SU-DHL-6 (cell line): ENCODE data around the gene CPPED1.

ENCODE experiments used
- H2AFZ ChIP-seq: fragments of 200-600 bp; sonication (generic); 2 replicates; pipeline ENCODE4 v1.6.1; 2014; ENCODE audit warnings: low read depth, mild to moderate bottlenecking, moderate library complexity, mixed read lengths, antibody characterized with exemption, low read length; ENCODE audit not compliant: severe bottlenecking
- H3F3A ChIP-seq: fragments of 200-600 bp; shearing (Covaris generic); 2 replicates; pipeline ENCODE4 v1.6.0; 2016; ENCODE audit warnings: antibody characterized with exemption, mild to moderate bottlenecking; ENCODE audit not compliant: insufficient read depth
- H3K27ac ChIP-seq: fragments of 200-600 bp; sonication (generic); 2 replicates; pipeline ENCODE4 v1.5.1; 2016; ENCODE audit warnings: low read depth, mild to moderate bottlenecking, low read length, moderate library complexity, mixed read lengths
- H3K27me3 ChIP-seq: fragments of 200-600 bp; sonication (generic), shearing (Covaris generic); 2 replicates; pipeline ENCODE4 v1.6.0; 2014; ENCODE audit warnings: mild to moderate bottlenecking, low read length
- H3K36me3 ChIP-seq: fragments of 200-600 bp; sonication (generic); 2 replicates; pipeline ENCODE4 v1.6.1; 2014; ENCODE audit warnings: mild to moderate bottlenecking, low read length, mixed read lengths
- H3K4me2 ChIP-seq: fragments of 300-600, 200-600 bp; shearing (Covaris generic), sonication (generic); 2 replicates; pipeline ENCODE4 v1.6.0; 2014; ENCODE audit warnings: low read length, low read depth, mild to moderate bottlenecking; ENCODE audit not compliant: poor library complexity, severe bottlenecking
- H3K4me3 ChIP-seq: fragments of 200-600 bp; sonication (generic); 2 replicates; pipeline ENCODE4 v1.5.1; 2014; ENCODE audit warnings: antibody characterized with exemption, low read length, mild to moderate bottlenecking, mixed read lengths; ENCODE audit not compliant: insufficient read depth, poor library complexity, severe bottlenecking
- H3K79me2 ChIP-seq: fragments of 200-600 bp; sonication (generic); 2 replicates; pipeline ENCODE4 v1.6.1; 2014; ENCODE audit warnings: mild to moderate bottlenecking, low read length, moderate library complexity; ENCODE audit not compliant: insufficient read depth
- H3K9ac ChIP-seq: fragments of 200-600 bp; sonication (generic); 2 replicates; pipeline ENCODE4 v1.7.0; 2014; ENCODE audit warnings: mild to moderate bottlenecking, low read length
- H3K9me2 ChIP-seq: fragments of 200-600 bp; sonication (generic); replicated peaks from 2 replicates; pipeline ENCODE4 v1.6.1; 2014; ENCODE audit warnings: low read length; ENCODE audit not compliant: insufficient read depth
- H3K9me3 ChIP-seq: fragments of 200-600 bp; sonication (generic); 2 replicates; pipeline ENCODE4 v1.6.1; 2014; ENCODE audit warnings: low read length, mixed read lengths; ENCODE audit not compliant: insufficient read depth
- H4K20me1 ChIP-seq: fragments of 200-600 bp; sonication (generic); 2 replicates; pipeline ENCODE4 v1.6.1; 2014; ENCODE audit warnings: low read depth, mild to moderate bottlenecking, antibody characterized with exemption, low read length, moderate library complexity, mixed read lengths
- CTCF ChIP-seq: fragments of 200-600 bp; sonication (generic); IDR thresholded peaks from one replicate; pipeline ENCODE4 v1.5.1; 2017; ENCODE audit warnings: antibody characterized with exemption, mild to moderate bottlenecking, low read length, moderate library complexity; ENCODE audit not compliant: insufficient read depth, poor library complexity, severe bottlenecking
- EZH2phosphoT487 ChIP-seq: fragments of 200-600 bp; sonication (generic), shearing (Covaris generic); conservative IDR thresholded peaks from 2 replicates; pipeline ENCODE4 v1.6.1; 2018; ENCODE audit warnings: mild to moderate bottlenecking, antibody characterized with exemption, low read length, moderate library complexity, mixed read lengths

CPPED1 gene

GRCh38 chr16:12739738-12740137, 63.9 kb downstream of the CPPED1 start:
- Histone ChIP-seq H3K79me2 (no peaks in the 10 kb centered on the region), H2AFZ (no peak overlapping the region), H3K36me3 (no peaks in the 10 kb centered on the region), H3F3A (no peaks in the 10 kb centered on the region), H3K9me3 (no peaks in the 10 kb centered on the region), H3K4me3 (no peak overlapping the region), H3K9ac (no peak overlapping the region), H3K4me2 (no peak overlapping the region), H4K20me1 (no peaks in the 10 kb centered on the region), H3K27ac (no peak overlapping the region), H3K27me3 (no peaks in the 10 kb centered on the region), H3K9me2 (no peaks in the 10 kb centered on the region)
- TF ChIP-seq CTCF (no peak), EZH2phosphoT487 (no peak)

GRCh38 chr16:12737563-12737962, 66.1 kb downstream of the CPPED1 start:
- Histone ChIP-seq H3K4me2 (no peak overlapping the region), H3K36me3 (no peaks in the 10 kb centered on the region), H3K27ac (no peak overlapping the region), H3K9ac (no peak overlapping the region), H3F3A (no peaks in the 10 kb centered on the region), H3K4me3 (no peak overlapping the region), H3K27me3 (no peaks in the 10 kb centered on the region), H2AFZ (no peak overlapping the region), H3K9me2 (no peaks in the 10 kb centered on the region), H3K79me2 (no peaks in the 10 kb centered on the region), H4K20me1 (no peaks in the 10 kb centered on the region), H3K9me3 (peaks cover 3% of the 10 kb centered on the region; the same call in 1 of the 2 replicates)
- no peak for TF ChIP-seq EZH2phosphoT487
- no peak for TF ChIP-seq CTCF

GRCh38 chr16:12735805-12736204, 67.9 kb downstream of the CPPED1 start:
- H3K9ac ChIP-seq: no peak overlapping the region
- no peaks in the 10 kb centered on the region for H3K9me2 ChIP-seq
- no peak overlapping the region for H3K27ac ChIP-seq
- no peak overlapping the region for H3K4me3 ChIP-seq
- H2AFZ ChIP-seq: no peak overlapping the region
- no peaks in the 10 kb centered on the region for H3K27me3 ChIP-seq
- H3K9me3 ChIP-seq: peaks cover 12% of the 10 kb centered on the region; the same call in 1 of the 2 replicates
- H3K36me3 ChIP-seq: no peaks in the 10 kb centered on the region
- no peaks in the 10 kb centered on the region for H4K20me1 ChIP-seq
- no peaks in the 10 kb centered on the region for H3F3A ChIP-seq
- no peak for TF ChIP-seq EZH2phosphoT487
- no peaks in the 10 kb centered on the region for H3K79me2 ChIP-seq
- no peak overlapping the region for H3K4me2 ChIP-seq

GRCh38 chr16:12732600-12732999, 71.1 kb downstream of the CPPED1 start:
- no peak overlapping the region for H3K27ac ChIP-seq
- no peaks in the 10 kb centered on the region for H3F3A ChIP-seq
- no peaks in the 10 kb centered on the region for H3K9me2 ChIP-seq
- no peak overlapping the region for H3K9ac ChIP-seq
- no peak overlapping the region for H3K4me3 ChIP-seq
- no peaks in the 10 kb centered on the region for H3K79me2 ChIP-seq
- no peak overlapping the region for H3K4me2 ChIP-seq
- no peaks in the 10 kb centered on the region for H3K27me3 ChIP-seq
- peaks cover 12% of the 10 kb centered on the region; the same call in 1 of the 2 replicates for H3K9me3 ChIP-seq
- TF ChIP-seq EZH2phosphoT487: no peak
- TF ChIP-seq CTCF: no peak
- no peaks in the 10 kb centered on the region for H3K36me3 ChIP-seq
- H4K20me1 ChIP-seq: no peaks in the 10 kb centered on the region
- H2AFZ ChIP-seq: no peak overlapping the region
